AG04449 (cell line): ENCODE measurements around the gene PDE10A.
"Not testable (repeated sequence)": the region's sequence is repeated elsewhere in the genome, so short reads cannot be mapped to it uniquely, and the experiment has no call there.

Source experiments
- CTCF ChIA-PET: fragments of 350-600 bp; formaldehyde crosslinking; extraction: SDS; loops from one replicate; lab custom pipeline; 2021; ENCODE audit warnings: antibody characterized with exemption; lab: Yijun Ruan, JAX
- POLR2A ChIA-PET: fragments of 400-600, 350-600 bp; formaldehyde crosslinking; extraction: SDS; loops from one replicate; lab custom pipeline; 2020; ENCODE audit warnings: antibody characterized with exemption, inconsistent platforms; lab: Yijun Ruan, JAX
- DNase-seq: peaks from one replicate; pipeline ENCODE4 v3.0.0-alpha.2; 2010; ENCODE audit warnings: low read depth, low spot score
- H3K4me3 ChIP-seq: 2 replicates; pipeline ENCODE4 v1.5.1; 2011; ENCODE audit warnings: low read depth, mild to moderate bottlenecking, control low read depth, low read length
- TF ChIP-seq, protein P1 (sequence below): IDR thresholded peaks from one replicate; pipeline ENCODE4 v1.5.1; 2011; ENCODE audit warnings: mild to moderate bottlenecking, moderate library complexity, low read length, control low read depth, inconsistent platforms; ENCODE audit not compliant: insufficient read depth; ENCODE audit errors: missing control alignments

PDE10A gene

GRCh38 chr6:165559632-165560031 lies 103.4 kb downstream of the PDE10A start:
- CTCF ChIA-PET: no interaction called here
- no peak overlapping the region for H3K4me3 ChIP-seq
- DNase-seq: no peak
- POLR2A ChIA-PET: no interaction called here
- TF ChIP-seq, protein P1, sequence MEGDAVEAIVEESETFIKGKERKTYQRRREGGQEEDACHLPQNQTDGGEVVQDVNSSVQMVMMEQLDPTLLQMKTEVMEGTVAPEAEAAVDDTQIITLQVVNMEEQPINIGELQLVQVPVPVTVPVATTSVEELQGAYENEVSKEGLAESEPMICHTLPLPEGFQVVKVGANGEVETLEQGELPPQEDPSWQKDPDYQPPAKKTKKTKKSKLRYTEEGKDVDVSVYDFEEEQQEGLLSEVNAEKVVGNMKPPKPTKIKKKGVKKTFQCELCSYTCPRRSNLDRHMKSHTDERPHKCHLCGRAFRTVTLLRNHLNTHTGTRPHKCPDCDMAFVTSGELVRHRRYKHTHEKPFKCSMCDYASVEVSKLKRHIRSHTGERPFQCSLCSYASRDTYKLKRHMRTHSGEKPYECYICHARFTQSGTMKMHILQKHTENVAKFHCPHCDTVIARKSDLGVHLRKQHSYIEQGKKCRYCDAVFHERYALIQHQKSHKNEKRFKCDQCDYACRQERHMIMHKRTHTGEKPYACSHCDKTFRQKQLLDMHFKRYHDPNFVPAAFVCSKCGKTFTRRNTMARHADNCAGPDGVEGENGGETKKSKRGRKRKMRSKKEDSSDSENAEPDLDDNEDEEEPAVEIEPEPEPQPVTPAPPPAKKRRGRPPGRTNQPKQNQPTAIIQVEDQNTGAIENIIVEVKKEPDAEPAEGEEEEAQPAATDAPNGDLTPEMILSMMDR: no peak

DNA sequence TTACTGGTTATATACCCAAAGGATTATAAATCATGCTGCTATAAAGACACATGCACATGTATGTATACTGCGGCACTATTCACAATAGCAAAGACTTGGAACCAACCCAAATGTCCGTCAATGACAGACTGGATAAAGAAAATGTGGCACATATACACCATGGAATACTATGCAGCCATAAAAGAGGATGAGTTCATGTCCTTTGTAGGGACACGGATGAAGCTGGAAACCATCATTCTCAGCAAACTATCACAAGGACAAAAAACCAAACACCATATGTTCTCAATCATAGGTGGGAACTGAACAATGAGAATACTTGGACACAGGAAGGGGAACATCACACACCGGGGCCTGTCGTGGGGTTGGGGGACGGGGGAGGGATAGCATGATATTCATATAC lies 104.9 kb downstream of the PDE10A start:
- POLR2A ChIA-PET, H3K4me3 ChIP-seq, CTCF ChIA-PET, DNase-seq: not testable (repeated sequence)

GRCh38 chr6:165557674-165558073 lies 105.4 kb downstream of the PDE10A start:
- POLR2A ChIA-PET: no interaction called here
- TF ChIP-seq, protein P1: no peak
- CTCF ChIA-PET: no interaction called here
- DNase-seq: no peak
- no peak overlapping the region for H3K4me3 ChIP-seq

DNA sequence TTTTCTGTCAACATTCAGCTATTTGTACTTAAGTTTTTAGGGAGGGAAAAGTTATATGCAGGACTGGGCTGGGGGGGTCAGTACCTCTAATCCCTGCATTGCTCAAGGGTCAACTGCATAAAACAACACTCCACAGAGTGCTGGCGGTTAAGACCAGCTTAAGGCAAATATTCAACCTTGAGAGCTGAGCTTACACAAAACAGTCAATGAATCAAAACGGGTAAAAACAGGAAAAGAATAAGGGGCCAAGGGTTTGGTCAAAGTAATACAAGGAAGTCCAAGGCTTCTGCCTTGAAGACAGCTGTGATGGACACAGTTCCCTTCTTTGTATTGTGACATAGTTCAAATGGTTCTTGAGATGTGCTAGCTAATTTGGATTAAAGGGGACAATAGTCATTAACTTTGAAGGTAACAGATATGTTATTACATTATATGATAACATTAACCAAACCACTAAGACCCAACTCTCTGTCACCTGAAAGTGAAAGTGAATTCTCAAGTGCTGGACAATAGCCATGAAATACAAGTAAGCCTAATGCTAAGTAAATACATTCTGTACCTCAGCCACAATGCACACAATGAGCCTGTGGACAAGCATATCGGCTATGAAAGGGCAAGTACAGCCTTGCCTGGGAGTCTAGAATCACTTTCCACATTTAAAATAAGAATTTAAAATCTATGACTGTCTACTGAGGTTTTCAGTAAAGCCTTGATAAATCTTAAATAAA lies 106.8 kb downstream of the PDE10A start:
- no peak for DNase-seq
- ChIA-PET CTCF (interaction anchor here (0.7 kb wide), 1 partner anchor 100 kb away, joined by 3 read pairs; no protein-coding TSS in a partner anchor), POLR2A (no interaction called here)
- TF ChIP-seq, protein P1: no peak
- H3K4me3 ChIP-seq: no peak overlapping the region

- DNase-seq, CTCF ChIA-PET, H3K4me3 ChIP-seq, POLR2A ChIA-PET: not testable (repeated sequence)
These were observed 108.4 kb downstream of the PDE10A start for GRCh38 chr6:165554644-165555043.

DNA sequence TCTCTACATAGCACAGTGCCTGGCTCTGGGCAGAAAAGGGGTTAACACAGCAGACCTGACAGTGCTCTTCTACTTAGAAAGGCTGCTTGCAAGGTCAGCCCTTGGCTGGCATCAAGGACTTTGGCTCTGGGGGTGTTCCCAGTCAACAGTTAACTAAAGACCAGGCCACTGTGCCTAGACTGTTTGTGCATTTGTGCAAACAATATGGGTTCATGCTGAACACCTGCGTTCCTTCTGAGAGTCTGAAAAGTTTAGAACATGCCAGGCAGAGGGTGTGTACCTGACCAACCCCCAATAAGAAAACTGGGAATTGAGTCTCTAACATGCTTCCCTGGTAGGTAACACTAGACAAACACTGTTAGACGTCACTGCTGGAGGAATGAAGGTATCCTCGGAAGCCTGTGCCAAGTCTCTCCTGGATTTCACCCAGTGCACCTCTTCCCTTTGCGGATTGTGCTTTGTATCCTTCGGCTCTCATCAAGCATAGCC lies 110.7 kb downstream of the PDE10A start:
- ChIA-PET CTCF (no interaction called here), POLR2A (no interaction called here)
- TF ChIP-seq, protein P1: no peak
- no peak for DNase-seq
- no peak overlapping the region for H3K4me3 ChIP-seq

- CTCF ChIA-PET: no interaction called here
- TF ChIP-seq, protein P1: no peak
- POLR2A ChIA-PET: no interaction called here
- H3K4me3 ChIP-seq: no peak overlapping the region
- DNase-seq: no peak
These were observed 111.2 kb downstream of the PDE10A start for GRCh38 chr6:165551828-165552227.
